GM18517 (cell line): ENCODE data around the gene SLC39A10.

Experiments
- ATAC-seq: cut with Tn5 transposase; IDR thresholded peaks from one replicate; pipeline ENCODE4 v1.9.1; 2021; ENCODE audit warnings: mild to moderate bottlenecking, moderate library complexity; ENCODE audit not compliant: unreplicated experiment

The SLC39A10 gene, protein sequence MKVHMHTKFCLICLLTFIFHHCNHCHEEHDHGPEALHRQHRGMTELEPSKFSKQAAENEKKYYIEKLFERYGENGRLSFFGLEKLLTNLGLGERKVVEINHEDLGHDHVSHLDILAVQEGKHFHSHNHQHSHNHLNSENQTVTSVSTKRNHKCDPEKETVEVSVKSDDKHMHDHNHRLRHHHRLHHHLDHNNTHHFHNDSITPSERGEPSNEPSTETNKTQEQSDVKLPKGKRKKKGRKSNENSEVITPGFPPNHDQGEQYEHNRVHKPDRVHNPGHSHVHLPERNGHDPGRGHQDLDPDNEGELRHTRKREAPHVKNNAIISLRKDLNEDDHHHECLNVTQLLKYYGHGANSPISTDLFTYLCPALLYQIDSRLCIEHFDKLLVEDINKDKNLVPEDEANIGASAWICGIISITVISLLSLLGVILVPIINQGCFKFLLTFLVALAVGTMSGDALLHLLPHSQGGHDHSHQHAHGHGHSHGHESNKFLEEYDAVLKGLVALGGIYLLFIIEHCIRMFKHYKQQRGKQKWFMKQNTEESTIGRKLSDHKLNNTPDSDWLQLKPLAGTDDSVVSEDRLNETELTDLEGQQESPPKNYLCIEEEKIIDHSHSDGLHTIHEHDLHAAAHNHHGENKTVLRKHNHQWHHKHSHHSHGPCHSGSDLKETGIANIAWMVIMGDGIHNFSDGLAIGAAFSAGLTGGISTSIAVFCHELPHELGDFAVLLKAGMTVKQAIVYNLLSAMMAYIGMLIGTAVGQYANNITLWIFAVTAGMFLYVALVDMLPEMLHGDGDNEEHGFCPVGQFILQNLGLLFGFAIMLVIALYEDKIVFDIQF

GRCh38 chr2:195656859-195657633, at the start of gene SLC39A10:
TSS of gene SLC39A10 (plus strand) at chr2:195657226. CDS start at chr2:195680043, 22,817 bp downstream.
- ATAC-seq, result peak; percentile 74

DNA sequence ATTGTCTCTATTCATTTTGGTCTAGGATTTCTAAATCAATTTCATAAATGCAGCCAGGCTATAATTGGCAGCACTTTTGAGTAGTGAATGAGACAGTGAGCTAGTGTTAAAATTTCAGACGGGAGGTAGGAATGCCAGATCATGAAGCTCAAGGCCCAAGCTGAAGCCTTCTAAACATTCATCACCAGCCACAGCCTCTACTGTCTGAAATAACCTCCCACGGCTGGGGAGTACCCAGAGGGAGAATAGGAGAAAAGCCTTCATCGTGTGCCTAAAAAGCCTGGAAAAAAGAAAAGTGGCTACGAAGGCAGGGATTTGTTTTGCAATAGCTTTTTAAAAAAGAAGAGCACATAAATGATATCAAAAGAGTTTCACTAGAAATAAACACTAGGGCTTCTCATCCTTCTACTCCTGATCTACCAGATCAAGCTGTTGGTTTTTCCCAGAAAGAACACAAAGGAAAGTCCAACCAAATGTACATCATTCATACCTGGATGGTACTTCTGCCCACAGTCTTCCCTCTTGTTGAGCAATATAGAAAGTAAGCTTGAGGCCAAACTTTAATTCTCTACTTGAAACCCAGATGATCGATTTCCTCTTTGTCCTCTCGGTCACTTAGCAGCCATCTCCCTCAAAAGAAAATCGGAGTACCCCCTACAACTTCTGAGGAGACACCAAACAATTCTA, 48.1 kb upstream of the SLC39A10 start:
- ATAC-seq, result no peak

GRCh38 chr2:195610717-195611116, 46.3 kb upstream of the SLC39A10 start:
- ATAC-seq, result no peak

DNA sequence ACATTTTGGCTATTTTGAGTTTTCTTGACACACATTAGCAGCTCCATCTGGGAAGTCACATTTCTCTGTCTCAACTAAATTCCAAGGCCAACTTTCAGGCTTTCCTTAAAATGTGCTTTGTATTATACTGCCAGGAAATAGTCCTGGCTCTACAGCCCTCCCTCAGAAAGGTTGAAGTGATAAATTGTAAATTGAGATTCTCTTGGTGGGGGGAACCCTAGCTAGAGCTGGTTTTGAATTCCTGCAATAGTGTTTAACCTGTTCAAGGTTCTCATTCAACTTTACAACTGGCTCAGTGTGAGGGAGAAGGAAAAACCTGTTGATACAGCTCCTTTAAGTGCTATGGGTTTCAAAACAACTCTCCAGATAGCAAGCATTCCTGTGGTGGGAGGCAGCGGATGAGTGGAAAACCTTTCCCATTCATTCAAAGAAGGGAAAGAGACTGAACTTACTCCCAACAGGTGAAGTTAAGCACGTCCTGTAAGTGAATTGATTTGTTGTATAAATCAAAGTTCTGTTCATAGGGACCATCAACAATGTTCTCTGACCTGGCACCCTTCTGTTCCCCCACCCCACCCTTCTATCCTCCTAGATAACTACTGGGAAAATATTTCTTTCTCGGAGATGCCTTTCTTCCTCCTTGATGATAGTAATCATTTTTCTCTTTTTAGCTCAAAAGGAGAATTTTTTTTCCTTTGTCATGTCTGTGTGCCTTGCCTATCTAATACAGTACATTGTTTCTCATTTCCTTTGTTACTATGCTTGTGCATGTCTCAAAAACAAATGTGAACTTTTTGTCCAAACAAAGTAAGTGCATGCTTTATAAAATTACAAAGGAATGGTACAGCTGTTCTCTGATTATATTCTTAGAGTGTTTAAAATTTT, 44.2 kb upstream of the SLC39A10 start:
- ATAC-seq, result no peak

- ATAC-seq, result no peak
These were observed 43.1 kb upstream of the SLC39A10 start for GRCh38 chr2:195613922-195614321.

GRCh38 chr2:195619590-195619989, 37.4 kb upstream of the SLC39A10 start:
- ATAC-seq, result no peak

DNA sequence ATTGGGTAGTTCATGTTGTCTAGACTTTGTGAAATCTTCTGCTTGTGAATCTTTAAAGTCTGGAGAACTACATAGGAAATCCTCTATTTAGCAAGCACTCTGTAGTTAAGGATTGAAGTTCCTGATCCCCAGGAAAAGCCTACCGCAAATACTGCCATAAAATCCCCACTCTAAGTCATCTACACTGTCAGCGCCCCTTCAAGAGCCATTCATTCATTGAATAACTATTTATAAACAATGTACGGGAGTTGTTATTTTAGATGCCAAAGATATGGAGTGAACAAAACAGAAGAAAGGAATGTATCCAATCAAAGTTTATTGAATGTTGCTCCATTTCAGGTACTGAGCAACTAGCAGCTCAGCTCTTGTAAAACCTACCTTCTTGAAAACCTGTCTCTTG, 36.5 kb upstream of the SLC39A10 start:
- no peak for ATAC-seq

- ATAC-seq, result peak; percentile 71
These were observed 34.1 kb upstream of the SLC39A10 start for GRCh38 chr2:195622966-195623365.

- no peak for ATAC-seq
These were observed 30.5 kb upstream of the SLC39A10 start for GRCh38 chr2:195626507-195626906.

- no peak for ATAC-seq
These were observed 28.4 kb upstream of the SLC39A10 start for GRCh38 chr2:195628666-195629065.

GRCh38 chr2:195632856-195633572, 24.0 kb upstream of the SLC39A10 start:
- ATAC-seq, result no peak

- no peak for ATAC-seq
These were observed 23.5 kb upstream of the SLC39A10 start for GRCh38 chr2:195633573-195633870.

DNA sequence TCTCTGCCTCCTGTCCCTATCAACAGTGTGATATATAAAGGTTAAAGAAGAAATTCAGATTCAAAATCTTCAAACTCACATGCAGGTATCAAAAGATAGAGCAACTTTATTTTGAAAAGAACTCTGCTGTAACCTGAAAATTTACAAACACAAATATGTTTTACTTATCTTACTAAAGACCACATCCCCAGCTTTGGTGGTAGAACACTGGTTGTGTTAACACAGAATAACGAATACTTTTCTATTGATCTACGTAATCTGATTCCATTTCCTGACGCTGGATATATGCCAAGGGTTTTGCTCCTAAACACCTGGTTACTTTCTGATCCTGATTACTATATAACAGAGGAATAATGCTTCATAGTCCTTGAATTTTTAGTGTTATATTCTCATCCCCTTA, 23.1 kb upstream of the SLC39A10 start:
- ATAC-seq, result no peak

DNA sequence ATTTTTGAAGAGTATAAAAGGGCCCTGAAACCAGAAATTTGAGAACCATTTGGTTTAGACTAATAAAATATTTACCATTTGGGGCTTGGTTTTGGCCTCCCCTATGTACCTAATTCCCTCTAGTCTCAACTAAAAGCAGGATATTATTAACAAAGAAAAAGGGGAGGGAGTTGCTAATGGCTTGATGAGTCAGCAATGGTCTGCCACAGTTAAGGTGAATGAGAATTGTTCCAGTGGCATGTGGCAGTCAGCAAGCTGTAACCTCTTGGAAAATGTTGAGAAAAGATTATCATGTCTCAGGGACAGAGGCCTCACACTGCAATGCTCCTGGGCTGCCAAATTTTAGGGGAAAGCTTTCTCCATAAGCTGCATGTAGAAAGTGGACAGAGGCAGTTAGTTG, 20.1 kb upstream of the SLC39A10 start:
- ATAC-seq, result no peak

- no peak for ATAC-seq
These were observed 18.3 kb upstream of the SLC39A10 start for GRCh38 chr2:195638750-195639149.

- ATAC-seq, result no peak
These were observed 17.7 kb upstream of the SLC39A10 start for GRCh38 chr2:195639238-195639858.

- no peak for ATAC-seq
These were observed 17.1 kb upstream of the SLC39A10 start for GRCh38 chr2:195639959-195640358.

DNA sequence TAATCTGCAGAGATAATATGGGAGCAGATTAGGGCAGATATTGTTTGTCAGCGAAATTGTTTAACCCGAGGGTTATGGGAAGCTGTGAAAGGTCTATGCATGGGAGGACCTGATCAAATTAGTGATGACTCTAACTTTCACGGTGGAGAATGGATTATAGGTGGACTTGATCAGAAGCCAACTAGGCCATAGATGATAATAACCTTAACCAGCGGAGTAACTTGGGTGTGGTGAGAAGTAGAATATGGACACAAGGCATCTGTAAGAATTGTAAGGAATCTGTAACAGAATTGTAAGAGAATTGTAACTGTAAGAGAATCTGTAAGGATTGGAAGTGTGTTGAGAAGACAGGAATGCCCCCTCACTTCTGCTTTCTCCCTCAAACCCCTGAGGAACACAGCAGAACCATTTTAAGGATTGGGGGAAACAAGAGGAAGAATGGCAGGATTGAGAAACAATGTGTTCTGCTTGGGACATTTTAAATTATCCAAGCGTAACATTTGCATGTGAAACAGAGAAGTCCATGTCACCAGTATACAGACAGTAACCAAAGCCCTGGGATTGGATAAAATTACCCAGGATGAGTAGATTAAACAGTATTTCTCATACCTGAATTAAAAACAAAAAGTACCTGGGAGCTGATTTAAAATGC, 14.9 kb upstream of the SLC39A10 start:
- no peak for ATAC-seq
